Activated naive CD8-positive, alpha-beta T cell treated with anti-CD3 and anti-CD28 coated beads, Interleukin-2, amount 10 ng/mL, durations not matched to agents 7 days and 5 days (primary cell): ENCODE data around the gene SMTNL2. TPM values are rescaled to one million over a fixed set of nuclear protein-coding genes. Genes with fewer than 3 reads are reported as not detected.

Experiments
- ATAC-seq: fragments of 150-1000 bp; cut with Tn5 transposase; one replicate; pipeline ENCODE4 v1.10.0; 2021; ENCODE audit warnings: low read depth, moderate library complexity
- POLR2A ChIA-PET: fragments of 350-600 bp; sonication (Branson Sonifier 250); formaldehyde crosslinking; loops from one replicate; lab custom pipeline; 2021; ENCODE audit warnings: antibody characterized with exemption; lab: Charles Lee
- DNase-seq: peaks from one replicate; pipeline ENCODE4 v3.0.0; 2021
- H3K27ac Mint-ChIP-seq: one replicate; pipeline ENCODE4 v1.8.0; 2022; ENCODE audit warnings: mild to moderate bottlenecking, mixed read lengths
- H3K27me3 Mint-ChIP-seq: one replicate; pipeline ENCODE4 v1.8.0; 2022; ENCODE audit warnings: mild to moderate bottlenecking, moderate library complexity, mixed read lengths
- H3K36me3 Mint-ChIP-seq: one replicate; pipeline ENCODE4 v1.8.0; 2021; ENCODE audit warnings: mild to moderate bottlenecking, mixed read lengths
- H3K4me1 Mint-ChIP-seq: one replicate; pipeline ENCODE4 v1.8.0; 2021; ENCODE audit warnings: mixed read lengths
- H3K4me3 Mint-ChIP-seq: one replicate; pipeline ENCODE4 v1.8.0; 2022; ENCODE audit warnings: mild to moderate bottlenecking, moderate library complexity, mixed read lengths
- H3K9me3 Mint-ChIP-seq: one replicate; pipeline ENCODE4 v1.8.0; 2021; ENCODE audit warnings: mixed read lengths
- total RNA-seq, 2 experiments: library from RNA; stranded (reverse); gene quantifications; one replicate each; pipeline ENCODE4 v1.2.3, GENCODE V29; 2021

SMTNL2 gene
- total RNA-seq, 2 experiments from 2014 or later: not detected

GRCh38 chr17:4559966-4560365 lies 24.4 kb upstream of the SMTNL2 start:
- no peaks in the 10 kb centered on the region for H3K27me3 Mint-ChIP-seq
- peak overlapping the region; percentile 13 for H3K27ac Mint-ChIP-seq
- peaks cover 30% of the 10 kb centered on the region for H3K4me1 Mint-ChIP-seq
- no peaks in the 10 kb centered on the region for H3K9me3 Mint-ChIP-seq
- ATAC-seq (no peak), DNase-seq (no peak)
- no peaks in the 10 kb centered on the region for H3K36me3 Mint-ChIP-seq
- POLR2A ChIA-PET: no interaction called here
- H3K4me3 Mint-ChIP-seq: no peak overlapping the region

- no peaks in the 10 kb centered on the region for H3K9me3 Mint-ChIP-seq
- H3K27ac Mint-ChIP-seq: peak within 1 kb of the TSS; percentile 13
- POLR2A ChIA-PET: no interaction called here
- H3K36me3 Mint-ChIP-seq: no peaks in the 10 kb centered on the region
- H3K27me3 Mint-ChIP-seq: no peaks in the 10 kb centered on the region
- no peak within 1 kb of the TSS for H3K4me3 Mint-ChIP-seq
- DNase-seq (no peak), ATAC-seq (no peak)
- H3K4me1 Mint-ChIP-seq: peaks cover 31% of the 10 kb centered on the region
Observed at GRCh38 chr17:4560421-4560820, 23.9 kb upstream of the SMTNL2 start, which contains the start of gene GGT6. TSS of gene GGT6 (minus strand) at chr17:4560577. CDS start at chr17:4560521, 56 bp downstream.

- H3K36me3 Mint-ChIP-seq: no peaks in the 10 kb centered on the region
- peaks cover under 1% of the 10 kb centered on the region for H3K27me3 Mint-ChIP-seq
- POLR2A ChIA-PET: no interaction called here
- no peak for DNase-seq
- no peak overlapping the region for H3K27ac Mint-ChIP-seq
- H3K9me3 Mint-ChIP-seq: no peaks in the 10 kb centered on the region
- H3K4me3 Mint-ChIP-seq: no peak overlapping the region
- no peak for ATAC-seq
- H3K4me1 Mint-ChIP-seq: peaks cover 31% of the 10 kb centered on the region
Observed at GRCh38 chr17:4560837-4561256, 23.5 kb upstream of the SMTNL2 start.

GRCh38 chr17:4562015-4562969 lies 22.0 kb upstream of the SMTNL2 start:
- peaks cover 3% of the 10 kb centered on the region for H3K27me3 Mint-ChIP-seq
- H3K9me3 Mint-ChIP-seq: no peaks in the 10 kb centered on the region
- no peaks in the 10 kb centered on the region for H3K36me3 Mint-ChIP-seq
- peak; percentile 25 for ATAC-seq
- DNase-seq: no peak
- H3K4me3 Mint-ChIP-seq: peak overlapping the region; percentile 59
- POLR2A ChIA-PET: interaction anchor here (0.6 to 0.7 kb wide), 3 partner anchors 97 to 239 kb away, joined by 3 to 4 read pairs (median 3); no protein-coding TSS in a partner anchor
- H3K4me1 Mint-ChIP-seq: peaks cover 29% of the 10 kb centered on the region
- peak overlapping the region; percentile 74 for H3K27ac Mint-ChIP-seq

- peak; percentile 78 for ATAC-seq
- peak overlapping the region; percentile 35 for H3K27ac Mint-ChIP-seq
- POLR2A ChIA-PET: interaction anchor here (0.8 kb wide), 1 partner anchor 61 kb away, joined by 3 read pairs; no protein-coding TSS in a partner anchor
- peaks cover 28% of the 10 kb centered on the region for H3K4me1 Mint-ChIP-seq
- H3K27me3 Mint-ChIP-seq: peaks cover 9% of the 10 kb centered on the region
- H3K9me3 Mint-ChIP-seq: no peaks in the 10 kb centered on the region
- H3K36me3 Mint-ChIP-seq: no peaks in the 10 kb centered on the region
- peak overlapping the region; percentile 57 for H3K4me3 Mint-ChIP-seq
- no peak for DNase-seq
Observed at GRCh38 chr17:4565209-4566141, 18.9 kb upstream of the SMTNL2 start.

GRCh38 chr17:4566785-4567184 lies 17.5 kb upstream of the SMTNL2 start:
- no peaks in the 10 kb centered on the region for H3K9me3 Mint-ChIP-seq
- H3K36me3 Mint-ChIP-seq: no peaks in the 10 kb centered on the region
- ATAC-seq (peak; percentile 60), DNase-seq (no peak)
- POLR2A ChIA-PET: interaction anchor here (0.6 kb wide), 3 partner anchors 131 to 321 kb away, joined by 3 read pairs; no protein-coding TSS in a partner anchor
- no peak overlapping the region for H3K4me3 Mint-ChIP-seq
- H3K27ac Mint-ChIP-seq: no peak overlapping the region
- H3K27me3 Mint-ChIP-seq: peaks cover 9% of the 10 kb centered on the region
- H3K4me1 Mint-ChIP-seq: peaks cover 28% of the 10 kb centered on the region

GRCh38 chr17:4569591-4569990 lies 14.7 kb upstream of the SMTNL2 start:
- Mint-ChIP-seq H3K9me3 (no peaks in the 10 kb centered on the region), H3K27me3 (peaks cover 18% of the 10 kb centered on the region), H3K36me3 (no peaks in the 10 kb centered on the region), H3K4me3 (no peak overlapping the region), H3K27ac (no peak overlapping the region), H3K4me1 (peaks cover 18% of the 10 kb centered on the region)
- DNase-seq (no peak), ATAC-seq (no peak)
- POLR2A ChIA-PET: interaction anchor here (1.0 kb wide), 1 partner anchor 14 kb away, joined by 3 read pairs; the partner anchor contains the start of gene MYBBP1A

GRCh38 chr17:4572131-4572530 lies 12.2 kb upstream of the SMTNL2 start:
- POLR2A ChIA-PET: no interaction called here
- Mint-ChIP-seq H3K4me3 (no peak overlapping the region), H3K9me3 (no peaks in the 10 kb centered on the region), H3K27ac (no peak overlapping the region), H3K36me3 (no peaks in the 10 kb centered on the region), H3K4me1 (peaks cover 10% of the 10 kb centered on the region), H3K27me3 (peaks cover 20% of the 10 kb centered on the region)
- ATAC-seq: no peak
- DNase-seq: no peak

GRCh38 chr17:4573115-4573514 lies 11.2 kb upstream of the SMTNL2 start:
- Mint-ChIP-seq H3K36me3 (no peaks in the 10 kb centered on the region), H3K27ac (no peak overlapping the region), H3K4me3 (no peak overlapping the region), H3K4me1 (peaks cover 10% of the 10 kb centered on the region), H3K27me3 (peaks cover 20% of the 10 kb centered on the region), H3K9me3 (no peaks in the 10 kb centered on the region)
- POLR2A ChIA-PET: no interaction called here
- DNase-seq (no peak), ATAC-seq (no peak)

GRCh38 chr17:4573669-4574068 lies 10.7 kb upstream of the SMTNL2 start:
- no peak overlapping the region for H3K27ac Mint-ChIP-seq
- peak; percentile 62 for ATAC-seq
- no peak overlapping the region for H3K4me3 Mint-ChIP-seq
- no peaks in the 10 kb centered on the region for H3K36me3 Mint-ChIP-seq
- POLR2A ChIA-PET: no interaction called here
- peaks cover 20% of the 10 kb centered on the region for H3K27me3 Mint-ChIP-seq
- H3K4me1 Mint-ChIP-seq: peaks cover 10% of the 10 kb centered on the region
- no peaks in the 10 kb centered on the region for H3K9me3 Mint-ChIP-seq
- DNase-seq: no peak

GRCh38 chr17:4574448-4575045 lies 9.8 kb upstream of the SMTNL2 start:
- peaks cover 10% of the 10 kb centered on the region for H3K4me1 Mint-ChIP-seq
- DNase-seq (no peak), ATAC-seq (no peak)
- POLR2A ChIA-PET: no interaction called here
- H3K9me3 Mint-ChIP-seq: no peaks in the 10 kb centered on the region
- H3K27ac Mint-ChIP-seq: no peak overlapping the region
- H3K4me3 Mint-ChIP-seq: no peak overlapping the region
- peaks cover 14% of the 10 kb centered on the region for H3K27me3 Mint-ChIP-seq
- H3K36me3 Mint-ChIP-seq: no peaks in the 10 kb centered on the region

GRCh38 chr17:4576161-4576558 lies 8.2 kb upstream of the SMTNL2 start:
- Mint-ChIP-seq H3K4me3 (no peak overlapping the region), H3K4me1 (peaks cover 10% of the 10 kb centered on the region), H3K27ac (no peak overlapping the region), H3K9me3 (no peaks in the 10 kb centered on the region), H3K27me3 (peaks cover 14% of the 10 kb centered on the region), H3K36me3 (no peaks in the 10 kb centered on the region)
- POLR2A ChIA-PET: no interaction called here
- ATAC-seq (no peak), DNase-seq (no peak)
